ENCODE measurements around the gene HLA-E.
"Not testable (repeated sequence)": the region's sequence is repeated elsewhere in the genome, so short reads cannot be mapped to it uniquely, and the experiment has no call there.

HLA-E gene

DNA sequence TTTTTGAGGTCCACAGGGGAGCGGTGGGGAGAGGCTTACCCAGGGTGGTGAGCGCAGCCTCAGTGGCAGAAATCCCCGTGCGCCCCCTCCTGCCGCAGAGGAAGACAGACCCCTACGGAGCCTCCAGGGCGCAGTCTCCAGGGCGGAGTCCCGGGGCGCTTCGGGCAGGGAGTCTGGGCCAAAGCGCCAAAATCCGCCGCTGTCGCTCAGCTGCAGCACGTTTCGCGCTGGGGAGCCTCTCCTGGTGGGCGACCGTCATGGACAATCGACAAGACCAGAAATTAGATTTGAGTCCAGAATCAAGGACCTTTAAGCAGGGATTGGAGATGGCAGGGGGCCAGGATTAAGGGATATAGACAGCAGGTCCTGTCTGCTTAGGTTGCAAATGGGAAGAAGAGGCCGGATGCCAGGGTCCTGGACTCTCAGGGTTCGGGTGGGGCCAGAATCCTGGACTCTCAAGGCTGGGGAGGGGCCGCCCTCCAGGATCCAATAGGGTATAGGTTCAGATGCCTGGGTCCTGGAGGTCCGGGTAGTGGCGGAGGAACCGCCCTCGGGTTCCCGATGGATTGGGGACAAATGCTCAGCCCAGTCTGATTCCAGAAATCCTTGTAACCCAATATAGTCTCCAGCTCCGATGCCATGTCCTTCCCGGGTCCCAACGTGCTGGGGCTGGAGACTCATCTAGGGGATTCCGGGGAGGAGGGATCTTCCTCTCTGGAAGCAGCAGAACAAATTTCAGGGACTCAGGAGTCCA, 7.9 kb upstream of the HLA-E start:
- DNase-seq: no peak

DNA sequence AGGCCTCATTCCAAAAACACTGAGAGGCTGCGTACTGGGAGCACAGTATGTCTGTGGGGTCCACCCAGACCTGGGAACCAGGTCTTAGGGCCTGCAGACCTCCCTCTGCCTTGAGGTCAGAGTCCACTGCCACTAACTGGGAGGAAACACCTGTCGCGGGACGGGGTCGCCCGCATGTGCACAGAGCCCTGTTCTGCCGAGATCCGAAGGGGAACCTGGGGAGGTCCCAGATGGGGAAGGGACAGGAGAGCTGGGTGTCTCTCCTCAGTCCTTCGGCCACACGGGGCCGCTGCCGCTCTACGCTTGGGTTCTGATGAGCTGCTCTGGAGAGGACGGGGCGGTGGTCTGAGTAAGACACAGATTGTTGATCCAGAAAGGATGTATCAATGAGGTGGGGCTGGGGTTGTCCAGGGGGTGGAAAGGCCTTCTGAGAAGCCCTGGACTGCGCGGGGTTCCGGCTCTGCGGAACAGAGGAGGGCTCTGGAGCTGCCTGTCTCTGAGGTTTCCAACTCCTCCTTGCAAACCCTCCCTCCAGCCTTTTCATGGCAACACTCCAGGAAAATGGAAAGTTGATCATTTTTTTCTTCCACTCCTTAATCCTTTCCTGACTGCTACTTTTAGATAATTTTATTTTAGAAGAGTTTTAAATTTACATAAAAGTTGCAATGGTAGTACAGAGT, 7.2 kb upstream of the HLA-E start:
- peak; percentile 8 for DNase-seq

- no peak for DNase-seq
Observed at GRCh38 chr6:30483677-30484279, 5.5 kb upstream of the HLA-E start.

DNA sequence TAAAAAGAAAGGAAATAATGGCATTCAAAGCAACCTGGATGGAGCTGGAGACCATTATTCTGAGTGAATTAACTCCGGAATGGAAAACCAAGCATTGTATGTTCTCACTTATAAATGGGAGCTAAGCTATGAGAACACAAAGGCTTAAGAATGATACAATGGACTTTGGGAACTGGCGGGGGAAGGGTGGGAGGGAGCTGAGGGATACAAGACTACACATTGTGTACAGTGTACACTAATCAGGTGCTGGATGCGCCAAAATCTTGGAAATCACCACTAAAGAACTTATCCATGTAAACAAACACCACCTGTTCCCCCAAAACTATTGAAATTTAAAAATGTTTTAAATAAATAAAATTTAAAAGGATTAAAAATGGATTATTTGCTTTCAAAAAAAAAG, 4.1 kb upstream of the HLA-E start:
- no peak for DNase-seq

DNA sequence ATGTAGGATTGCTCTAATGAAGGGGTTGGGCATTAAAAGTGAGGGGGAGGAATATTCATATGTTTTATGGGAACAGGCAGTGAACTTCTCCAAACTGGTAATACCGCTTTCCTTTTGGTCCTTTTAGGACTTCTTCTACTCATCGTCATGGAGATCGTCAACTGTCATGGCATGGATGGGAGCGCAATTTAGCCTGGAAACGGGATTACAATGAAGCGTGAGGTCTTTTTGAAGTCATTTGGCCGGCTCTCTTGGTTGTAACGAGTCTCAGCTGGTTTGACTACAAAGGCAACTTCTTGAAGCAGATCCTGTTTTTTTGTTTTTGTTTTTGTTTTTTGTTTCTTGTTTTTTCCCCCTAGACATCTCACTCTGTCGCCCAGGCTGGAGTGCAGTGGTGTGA, 1.4 kb upstream of the HLA-E start:
- DNase-seq: no peak

- DNase-seq: not testable (repeated sequence)
Observed at GRCh38 chr6:30488697-30489080, 620 bp upstream of the HLA-E start.

GRCh38 chr6:30490026-30490876, 942 bp downstream of the HLA-E start:
- DNase-seq: peak; percentile 7

GRCh38 chr6:30491291-30491953, 2.1 kb downstream of the HLA-E start:
- not testable (repeated sequence) for DNase-seq

DNA sequence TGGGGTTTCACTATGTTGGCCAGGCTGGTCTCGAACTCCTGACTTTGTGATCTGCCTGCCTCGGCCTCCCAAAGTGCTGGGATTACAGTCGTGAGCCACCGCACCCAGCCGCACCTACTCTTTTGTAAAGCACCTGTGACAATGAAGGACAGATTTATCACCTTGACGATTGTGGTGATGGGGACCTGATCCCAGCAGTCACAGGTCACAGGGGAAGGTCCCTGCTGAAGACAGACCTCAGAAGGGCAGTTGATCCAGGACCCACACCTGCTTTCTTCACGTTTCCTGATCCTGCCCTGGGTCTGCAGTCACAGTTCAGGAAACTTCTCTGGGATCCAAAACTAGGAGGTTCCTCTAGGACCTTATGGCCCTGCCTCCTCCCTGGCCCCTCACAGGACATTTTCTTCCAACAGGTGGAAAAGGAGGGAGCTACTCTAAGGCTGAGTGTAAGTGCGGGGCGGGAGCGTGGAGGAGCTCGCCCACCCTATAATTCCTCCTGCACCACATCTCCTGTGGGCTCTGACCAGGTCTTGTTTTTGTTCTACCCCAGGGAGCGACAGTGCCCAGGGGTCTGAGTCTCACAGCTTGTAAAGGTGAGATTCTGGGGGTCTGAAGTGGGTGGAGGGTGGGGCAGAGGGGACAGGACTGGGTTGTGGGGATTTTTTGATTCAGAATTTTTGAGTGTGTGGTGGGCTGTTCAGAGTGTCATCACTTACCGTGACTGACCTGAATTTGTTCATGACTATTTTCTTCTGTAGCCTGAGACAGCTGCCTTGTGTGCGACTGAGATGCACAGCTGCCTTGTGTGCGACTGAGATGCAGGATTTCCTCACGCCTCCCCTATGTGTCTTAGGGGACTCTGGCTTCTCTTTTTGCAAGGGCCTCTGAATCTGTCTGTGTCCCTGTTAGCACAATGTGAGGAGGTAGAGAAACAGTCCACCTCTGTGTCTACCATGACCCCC, 3.0 kb downstream of the HLA-E start:
- no peak for DNase-seq

- no peak for DNase-seq
Observed at GRCh38 chr6:30493643-30494250, 4.4 kb downstream of the HLA-E start.

DNA sequence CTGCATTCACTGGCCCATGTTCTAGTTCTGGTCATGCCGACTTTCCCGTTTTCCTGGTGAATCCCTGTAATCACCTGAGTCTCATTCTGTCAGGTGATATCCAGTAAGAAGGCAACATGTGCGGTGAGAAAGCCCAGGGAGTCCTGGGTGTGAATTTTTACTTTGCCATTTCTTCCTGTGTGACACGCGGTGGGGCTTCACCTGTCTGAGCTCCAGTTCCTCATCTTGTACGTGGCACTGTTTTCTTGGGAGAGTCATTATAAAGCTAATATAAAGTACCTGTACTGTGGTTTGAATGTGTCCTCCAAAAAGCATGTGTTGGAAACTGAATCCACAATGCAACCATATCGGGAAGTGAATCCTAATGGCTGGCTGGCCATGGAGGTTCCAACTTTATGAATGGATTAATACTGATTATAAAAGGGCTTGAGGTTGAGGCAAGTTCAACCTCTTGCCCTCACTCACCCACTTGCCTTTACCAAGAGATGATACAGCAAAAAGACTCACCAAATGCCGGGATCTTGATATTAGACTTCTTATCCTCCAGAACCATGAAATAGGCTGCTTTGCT, 5.1 kb downstream of the HLA-E start:
- DNase-seq: no peak

- DNase-seq: not testable (repeated sequence)
Observed at GRCh38 chr6:30495060-30495459, 5.8 kb downstream of the HLA-E start.

DNA sequence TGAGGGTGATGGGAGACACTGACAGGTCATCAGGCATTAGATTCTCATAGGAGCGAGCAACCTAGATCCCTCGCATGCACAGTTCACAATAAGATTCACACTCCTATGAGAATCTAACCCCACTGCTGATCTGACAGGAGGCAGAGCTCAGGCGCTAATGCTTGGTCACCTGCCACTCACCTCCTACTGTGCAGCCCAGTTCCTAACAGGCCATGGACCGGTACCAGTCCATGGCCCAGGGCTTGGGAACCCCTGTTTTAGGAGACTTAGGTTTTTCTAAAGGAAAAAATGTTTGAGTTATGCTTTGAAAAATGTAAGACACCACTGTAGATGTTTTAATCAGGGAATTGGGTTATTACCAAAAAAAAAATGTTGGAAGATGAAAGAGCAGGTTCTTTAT, 6.7 kb downstream of the HLA-E start:
- DNase-seq: no peak

GRCh38 chr6:30497261-30497599, 7.9 kb downstream of the HLA-E start:
- not testable (repeated sequence) for DNase-seq

GRCh38 chr6:30497714-30498113, 8.4 kb downstream of the HLA-E start:
- no peak for DNase-seq

DNA sequence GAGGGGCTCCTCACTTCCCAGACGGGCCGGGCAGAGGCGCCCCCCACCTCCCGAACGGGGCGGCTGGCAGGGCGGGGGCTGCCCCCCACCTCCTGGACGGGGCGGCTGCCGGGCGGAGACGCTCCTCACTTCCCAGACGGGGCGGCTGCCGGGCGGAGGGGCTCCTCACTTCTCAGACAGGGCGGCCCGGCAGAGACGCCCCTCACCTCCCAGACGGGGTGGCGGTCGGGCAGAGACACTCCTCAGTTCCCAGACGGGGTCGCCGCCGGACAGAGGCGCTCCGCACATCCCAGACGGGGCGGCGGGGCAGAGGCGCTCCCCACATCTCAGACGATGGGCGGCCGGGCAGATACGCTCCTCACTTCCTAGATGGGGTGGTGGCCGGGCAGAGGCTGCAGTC, 9.4 kb downstream of the HLA-E start:
- DNase-seq: not testable (repeated sequence)

DNA sequence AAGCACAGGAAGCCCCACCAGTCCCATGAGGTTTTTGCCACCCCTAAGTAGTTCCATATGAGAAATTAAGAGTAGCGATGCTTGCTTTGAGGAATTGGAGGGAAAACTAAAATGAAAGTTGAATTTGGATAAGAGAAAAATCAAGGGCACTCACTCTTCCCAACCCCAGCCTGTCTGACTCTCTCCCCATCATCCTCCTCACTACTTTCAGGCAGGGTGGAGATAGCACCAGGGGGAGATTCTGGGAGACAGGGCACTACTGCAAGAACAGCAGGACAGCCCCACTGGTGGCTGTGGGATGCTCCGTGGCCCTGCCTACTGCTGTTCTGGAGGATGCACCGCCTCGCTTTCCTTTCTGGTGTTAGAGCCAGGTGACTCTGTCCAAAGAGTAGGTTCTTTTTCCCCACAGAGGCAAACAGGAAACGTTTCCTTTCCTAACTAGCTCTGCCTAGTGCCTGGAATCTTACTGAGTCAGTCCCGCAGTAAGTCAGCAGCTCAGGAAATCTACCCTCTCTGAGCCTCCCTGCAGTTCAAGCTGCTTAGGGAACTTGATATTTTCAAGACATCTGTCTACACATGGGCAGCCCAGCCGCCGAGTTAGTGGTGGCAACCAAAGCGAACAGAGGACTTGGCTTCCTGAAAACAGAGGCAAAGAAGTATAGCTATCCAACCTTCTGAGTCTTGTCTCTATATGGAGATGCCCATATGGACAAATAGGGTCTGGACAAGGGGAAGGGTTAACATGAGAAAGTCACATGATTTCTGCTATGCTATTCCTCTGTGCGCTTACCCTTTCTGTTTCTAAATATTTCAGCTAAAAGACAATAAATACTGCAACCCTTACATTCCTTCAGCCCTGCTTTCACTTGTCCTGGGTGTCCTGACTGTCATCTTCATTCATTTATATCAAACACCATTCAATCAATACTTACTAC, 11.4 kb downstream of the HLA-E start:
- DNase-seq: no peak

DNA sequence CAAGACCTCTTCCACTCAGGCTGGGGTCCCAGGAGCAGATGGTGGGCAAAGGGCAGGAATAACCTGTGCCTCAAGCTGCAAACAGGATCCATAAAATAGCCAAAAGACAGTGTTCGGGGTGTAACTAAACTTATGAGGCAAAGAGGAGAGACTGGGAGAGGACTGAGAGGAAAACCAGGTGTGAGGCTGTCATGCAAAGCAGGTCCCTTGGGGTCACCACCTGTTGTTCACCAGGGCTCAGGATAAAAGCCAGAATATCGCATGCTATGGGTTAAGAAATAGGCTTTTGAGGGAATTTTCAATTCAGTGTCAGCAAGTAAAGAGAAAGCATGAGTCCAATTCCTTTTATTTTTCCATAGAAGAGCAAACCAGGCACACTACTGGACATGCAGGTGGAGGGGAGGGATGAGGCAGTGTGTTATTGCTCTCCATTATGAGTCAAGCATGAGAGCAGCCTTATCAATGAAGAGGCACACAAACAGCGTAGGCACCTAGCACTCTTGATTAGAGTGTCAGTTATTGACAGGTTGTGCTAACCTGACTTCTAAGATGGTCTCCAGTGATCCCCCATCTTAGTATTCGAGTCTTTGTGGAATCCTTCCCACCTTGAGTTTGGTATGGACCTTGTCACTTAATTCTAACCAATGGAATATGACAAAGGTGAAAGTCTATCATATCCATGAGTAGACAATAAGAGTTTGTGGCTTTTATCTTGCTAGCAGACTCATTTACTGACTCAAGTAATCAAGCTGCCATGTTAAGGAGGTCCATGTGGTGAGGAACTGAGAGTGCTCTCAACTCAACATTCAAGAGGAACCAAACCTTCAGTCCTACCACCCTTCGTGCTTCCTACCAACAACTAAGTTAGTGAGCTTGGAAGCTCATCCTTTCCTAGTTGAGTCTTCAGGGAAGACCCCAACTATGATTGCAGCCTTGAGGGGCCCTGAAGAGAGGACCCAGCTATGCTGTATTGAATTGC, 18.8 kb downstream of the HLA-E start:
- no peak for DNase-seq

All from NCI-H1436 (cell line).